Ascending aorta (tissue), 2 donors: Measurements from ENCODE around the gene MED10. TPM values are rescaled to one million over a fixed set of nuclear protein-coding genes. Genes with fewer than 3 reads are reported as not detected.

Source experiments
- DNase-seq, 2 donors: peaks; one replicate each; pipeline ENCODE4 v3.0.0-alpha.2; 2019; ENCODE audit warnings: low spot score in 2 of 2
- H3K27ac ChIP-seq, 2 donors: fragments of 200-600 bp; sonication (generic); one replicate each; pipeline ENCODE4 v1.5.1; 2016 to 2017; ENCODE audit warnings: mild to moderate bottlenecking in 1 of 2
- H3K27me3 ChIP-seq: fragments of 200-600 bp; sonication (generic); one replicate; pipeline ENCODE4 v1.5.1; 2017
- H3K36me3 ChIP-seq, 2 donors: fragments of 200-600 bp; sonication (generic); one replicate each; pipeline ENCODE4 v1.5.1; 2016
- H3K4me1 ChIP-seq, 2 donors: fragments of 200-600 bp; sonication (generic); one replicate each; pipeline ENCODE4 v1.5.1; 2016 to 2017; ENCODE audit warnings: mild to moderate bottlenecking in 1 of 2
- H3K4me3 ChIP-seq, 2 donors: fragments of 200-600 bp; sonication (generic); one replicate each; pipeline ENCODE4 v1.5.1; 2016 to 2017; ENCODE audit warnings: mild to moderate bottlenecking in 1 of 2
- H3K9me3 ChIP-seq, 2 donors: fragments of 200-600 bp; sonication (generic); one replicate each; pipeline ENCODE4 v1.5.1; 2016
- intact Hi-C: fragments of 100-400 bp; cut with DNase I; formaldehyde crosslinking; loops from one replicate; pipeline ENCODE4 v1.15.1; 2023
- total RNA-seq: library from RNA; depleted of rRNA; stranded (reverse); fragments of >200 nt; gene quantifications from one replicate; pipeline ENCODE4 v1.1.0, GENCODE V29; 2016
- TF ChIP-seq, protein P1 (sequence below), 3 experiments: fragments of 200-600 bp in 2 of 3; fragments of 450-650 bp in 1 of 3; sonication (generic) in 2 of 3; IDR thresholded peaks; one replicate each; pipeline ENCODE4 v1.5.1; 2016 to 2019; ENCODE audit warnings: antibody characterized with exemption in 3 of 3, mild to moderate bottlenecking in 1 of 3, moderate library complexity in 1 of 3

Gene MED10
- total RNA-seq, 1 donor from 2014 or later: 2.9 TPM

GRCh38 chr5:6379246-6379645 lies 899 bp upstream of the MED10 start:
- Histone ChIP-seq H3K27me3 (no peaks in the 10 kb centered on the region), H3K36me3 (peaks cover 11 to 24% of the 10 kb centered on the region in 2 donors), H3K4me1 (peaks cover 4 to 12% of the 10 kb centered on the region in 2 donors), H3K9me3 (no peaks in the 10 kb centered on the region), H3K4me3 (peak overlapping the region; percentile 80 to 86), H3K27ac (peak overlapping the region; percentile 84 to 95)
- no peak for DNase-seq
- intact Hi-C loops: loop anchor here (2.0 to 10.0 kb wide), 7 partner anchors 70 to 956 kb away; partner anchors contain the start of genes ICE1, TENT4A and UBE2QL1
- TF ChIP-seq, protein P1, sequence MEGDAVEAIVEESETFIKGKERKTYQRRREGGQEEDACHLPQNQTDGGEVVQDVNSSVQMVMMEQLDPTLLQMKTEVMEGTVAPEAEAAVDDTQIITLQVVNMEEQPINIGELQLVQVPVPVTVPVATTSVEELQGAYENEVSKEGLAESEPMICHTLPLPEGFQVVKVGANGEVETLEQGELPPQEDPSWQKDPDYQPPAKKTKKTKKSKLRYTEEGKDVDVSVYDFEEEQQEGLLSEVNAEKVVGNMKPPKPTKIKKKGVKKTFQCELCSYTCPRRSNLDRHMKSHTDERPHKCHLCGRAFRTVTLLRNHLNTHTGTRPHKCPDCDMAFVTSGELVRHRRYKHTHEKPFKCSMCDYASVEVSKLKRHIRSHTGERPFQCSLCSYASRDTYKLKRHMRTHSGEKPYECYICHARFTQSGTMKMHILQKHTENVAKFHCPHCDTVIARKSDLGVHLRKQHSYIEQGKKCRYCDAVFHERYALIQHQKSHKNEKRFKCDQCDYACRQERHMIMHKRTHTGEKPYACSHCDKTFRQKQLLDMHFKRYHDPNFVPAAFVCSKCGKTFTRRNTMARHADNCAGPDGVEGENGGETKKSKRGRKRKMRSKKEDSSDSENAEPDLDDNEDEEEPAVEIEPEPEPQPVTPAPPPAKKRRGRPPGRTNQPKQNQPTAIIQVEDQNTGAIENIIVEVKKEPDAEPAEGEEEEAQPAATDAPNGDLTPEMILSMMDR (IDR thresholded peaks at IDR 0.05): no peak

- DNase-seq: no peak
- no peaks in the 10 kb centered on the region for H3K9me3 ChIP-seq
- intact Hi-C loops: loop anchor here (1.0 to 10.0 kb wide), 9 partner anchors 70 to 956 kb away; partner anchors contain the start of genes ICE1, NSUN2, SRD5A1 and TENT4A
- H3K36me3 ChIP-seq: peaks cover 14 to 29% of the 10 kb centered on the region in 2 donors
- TF ChIP-seq, protein P1 (IDR thresholded peaks at IDR 0.05): no peak
- peaks cover 4 to 12% of the 10 kb centered on the region in 2 donors for H3K4me1 ChIP-seq
- H3K4me3 ChIP-seq: peak overlapping the region; percentile 80 to 86
- H3K27ac ChIP-seq: peak overlapping the region; percentile 84 to 95
- H3K27me3 ChIP-seq: no peaks in the 10 kb centered on the region
Observed at GRCh38 chr5:6378766-6379103, 388 bp upstream of the MED10 start.

GRCh38 chr5:6377582-6377904 lies 804 bp downstream of the MED10 start:
- Histone ChIP-seq H3K36me3 (peaks cover 26 to 41% of the 10 kb centered on the region in 2 donors), H3K27ac (peak overlapping the region; percentile 84 to 95), H3K4me1 (peaks cover 4 to 12% of the 10 kb centered on the region in 2 donors), H3K4me3 (peak overlapping the region; percentile 80 to 86), H3K9me3 (no peaks in the 10 kb centered on the region), H3K27me3 (no peaks in the 10 kb centered on the region)
- DNase-seq: no peak
- TF ChIP-seq, protein P1 (IDR thresholded peaks at IDR 0.05): no peak
- intact Hi-C loops: loop anchor here (5.0 to 10.0 kb wide), 4 partner anchors 335 to 885 kb away; partner anchors contain the start of gene TENT4A

DNA sequence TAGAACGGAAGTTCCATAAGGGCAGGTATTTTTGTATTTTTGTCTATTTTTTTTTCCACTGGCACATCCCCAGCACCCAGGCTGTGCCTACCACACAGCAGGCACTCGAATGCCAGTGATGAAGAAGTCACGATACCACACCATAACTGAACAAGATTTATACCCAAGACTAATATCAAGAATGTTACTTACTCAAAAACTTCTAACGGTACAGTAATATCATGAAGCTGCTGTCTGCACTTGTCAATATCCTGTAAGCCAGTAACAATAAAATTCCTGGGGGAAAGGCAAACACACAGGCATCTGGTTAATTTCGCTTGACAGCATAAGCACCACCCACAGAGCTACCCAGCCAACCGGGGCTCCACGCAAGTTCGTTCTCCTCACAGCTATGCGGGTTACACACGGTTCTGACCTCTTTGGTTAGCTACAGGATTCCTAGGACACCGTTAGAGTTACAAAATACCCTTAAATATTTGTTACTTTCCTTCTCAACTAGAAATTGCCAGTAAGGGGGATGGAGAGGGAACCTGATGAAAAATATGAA lies 1.3 kb downstream of the MED10 start:
- H3K4me1 ChIP-seq: peaks cover 4 to 12% of the 10 kb centered on the region in 2 donors
- H3K27me3 ChIP-seq: no peaks in the 10 kb centered on the region
- no peaks in the 10 kb centered on the region for H3K9me3 ChIP-seq
- intact Hi-C loops: loop anchor here (5.0 to 10.0 kb wide), 4 partner anchors 335 to 885 kb away; partner anchors contain the start of gene TENT4A
- H3K4me3 ChIP-seq: peak overlapping the region; percentile 80 to 86
- peaks cover 30 to 46% of the 10 kb centered on the region in 2 donors for H3K36me3 ChIP-seq
- peak overlapping the region; percentile 84 to 95 for H3K27ac ChIP-seq
- TF ChIP-seq, protein P1 (IDR thresholded peaks at IDR 0.05): no peak
- peak in 1 of 2 donors; percentile 21 for DNase-seq

DNA sequence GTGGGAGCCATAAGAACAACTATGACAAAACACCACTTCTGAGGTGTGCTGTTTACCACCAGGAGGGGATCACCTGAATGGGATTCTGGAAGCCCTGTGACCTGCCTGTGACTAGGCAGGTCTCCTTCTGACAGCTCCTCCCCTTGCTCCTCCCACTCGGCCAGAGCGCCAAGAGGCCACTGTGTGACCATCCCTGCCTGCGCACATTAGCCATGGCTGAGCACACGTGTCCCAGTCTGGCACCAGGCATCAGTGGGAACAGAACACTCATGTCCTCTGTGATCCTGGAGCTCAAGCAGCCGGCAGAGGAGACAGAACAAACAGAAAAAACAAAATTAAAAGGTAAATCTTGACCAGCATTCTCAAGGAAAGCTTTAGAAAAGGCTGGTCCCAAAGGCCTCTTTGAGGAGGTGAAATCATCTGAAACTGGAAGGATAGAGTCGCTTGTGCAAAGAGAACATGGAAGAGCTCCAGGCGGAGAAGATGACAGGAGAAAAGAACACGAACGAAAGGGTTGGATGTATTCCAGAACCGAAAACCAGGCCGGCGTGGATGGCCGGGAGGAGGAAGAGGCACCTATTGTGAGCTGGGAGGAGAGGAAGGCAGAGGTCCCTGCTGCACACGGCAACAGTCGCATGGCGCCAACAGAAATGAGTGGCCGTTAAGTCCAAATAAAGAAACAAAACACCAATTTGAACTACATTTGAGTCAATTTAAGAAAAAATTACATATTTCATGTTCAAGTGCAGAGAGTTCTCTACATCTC lies 5.1 kb downstream of the MED10 start:
- TF ChIP-seq, protein P1 (IDR thresholded peaks at IDR 0.05): no peak
- intact Hi-C loops: loop anchor here (10.0 kb wide), 2 partner anchors 372 to 798 kb away; no protein-coding TSS in a partner anchor
- Histone ChIP-seq H3K4me1 (peaks cover 4 to 12% of the 10 kb centered on the region in 2 donors), H3K27me3 (no peaks in the 10 kb centered on the region), H3K4me3 (no peak overlapping the region), H3K27ac (no peak overlapping the region), H3K9me3 (no peaks in the 10 kb centered on the region), H3K36me3 (peaks cover 52 to 80% of the 10 kb centered on the region in 2 donors)
- peak in 1 of 2 donors; percentile 22 for DNase-seq
